HG02943 (cell line): ENCODE data around the gene CCDC174.

ENCODE experiments used
- ATAC-seq: cut with Tn5 transposase; IDR thresholded peaks from one replicate; pipeline ENCODE4 v1.9.1; 2021; ENCODE audit warnings: mild to moderate bottlenecking, low read depth, moderate library complexity; ENCODE audit not compliant: unreplicated experiment

Gene CCDC174

GRCh38 chr3:14698601-14699244, 47.2 kb downstream of the CCDC174 start:
- no peak for ATAC-seq

GRCh38 chr3:14699643-14700042, 48.1 kb downstream of the CCDC174 start:
- ATAC-seq, result no peak

GRCh38 chr3:14700891-14701290, 49.3 kb downstream of the CCDC174 start:
- no peak for ATAC-seq

GRCh38 chr3:14701676-14702075, 50.1 kb downstream of the CCDC174 start:
- ATAC-seq, result no peak

GRCh38 chr3:14703128-14703750, 51.7 kb downstream of the CCDC174 start:
- ATAC-seq, result no peak

GRCh38 chr3:14703791-14704190, 52.2 kb downstream of the CCDC174 start:
- ATAC-seq, result no peak

- no peak for ATAC-seq
These were observed 54.5 kb downstream of the CCDC174 start for GRCh38 chr3:14706096-14706495.

- ATAC-seq, result no peak
These were observed 65.0 kb downstream of the CCDC174 start for GRCh38 chr3:14716591-14716990.

- ATAC-seq, result no peak
These were observed 65.7 kb downstream of the CCDC174 start for GRCh38 chr3:14717307-14717706.

- no peak for ATAC-seq
These were observed 67.0 kb downstream of the CCDC174 start for GRCh38 chr3:14718539-14718938.

- ATAC-seq, result no peak
These were observed 67.4 kb downstream of the CCDC174 start for GRCh38 chr3:14719006-14719405.

- no peak for ATAC-seq
These were observed 69.7 kb downstream of the CCDC174 start for GRCh38 chr3:14721126-14721864.
